Measurements from ENCODE around the gene SELPLG. TPM values are rescaled to one million over a fixed set of nuclear protein-coding genes. Genes with fewer than 3 reads are reported as not detected.
A peak's percentile ranks its signal among the peaks of the same experiment; 100 is the strongest.

Gene SELPLG
- total and polyA plus RNA-seq, 2 of the 4 experiments (the other 2 are of a cell fraction): 3.2 to 10.8 TPM

DNA sequence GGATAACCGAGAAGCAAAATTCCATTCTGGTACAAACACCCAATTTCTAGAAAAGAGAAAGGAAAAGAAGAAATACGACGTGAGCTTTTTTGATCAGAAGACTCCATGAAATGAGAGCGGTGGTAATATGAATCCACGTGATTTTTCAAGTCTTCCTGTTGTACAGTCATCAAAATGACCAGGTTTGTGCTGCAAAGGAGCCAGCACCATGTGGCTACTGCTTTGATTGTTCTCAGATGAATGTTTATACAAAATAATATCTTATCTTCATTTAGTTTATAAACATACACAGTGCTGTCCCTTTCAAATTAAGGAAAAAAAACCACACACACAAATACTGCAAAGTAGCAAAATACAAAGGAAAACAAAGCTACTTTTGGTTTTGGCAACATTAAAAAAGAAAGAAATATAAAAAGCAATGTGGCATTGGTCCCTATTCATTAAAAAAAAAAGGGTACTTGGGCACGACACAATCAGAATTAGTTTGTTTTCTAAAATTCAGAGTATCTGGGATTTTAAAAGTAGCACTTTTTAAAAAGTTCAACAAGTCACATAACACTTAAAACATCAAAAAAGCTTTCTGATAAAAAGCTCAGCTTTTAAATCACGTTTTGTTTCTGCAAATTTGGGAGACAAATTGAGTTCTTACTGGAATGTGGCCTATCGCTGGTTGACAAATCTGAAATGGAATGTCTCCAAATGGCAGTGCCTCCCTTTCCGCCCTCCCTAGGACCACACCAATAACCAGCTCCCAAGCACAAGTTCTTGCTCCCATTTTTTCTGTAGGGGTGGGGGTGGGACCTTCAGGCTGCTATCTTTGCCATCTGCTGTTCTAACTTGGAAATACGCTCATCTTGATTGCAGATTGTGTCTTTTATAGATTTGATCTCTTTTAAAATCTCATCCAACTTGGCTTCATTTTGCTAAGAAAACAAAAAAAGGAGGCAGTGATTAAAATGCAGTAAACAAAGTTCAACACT is 13.2 kb upstream of the SELPLG start:
- H3K36me3 ChIP-seq (ENCODE audit: control insufficient read depth, insufficient read depth, low read length): peaks cover 57% of the 10 kb centered on the region
- H3K79me1 ChIP-seq (ENCODE audit: low read depth in 1 of 2, low read length in 2 of 2): peaks cover 55 to 76% of the 10 kb centered on the region in 2 experiments
- WGBS, 2 experiments (ENCODE audit: extremely low coverage in 2 of 2, insufficient read length in 1 of 2): no CpG with 5 or more reads among the region's 10 CpGs
- ChIA-PET POLR2A (ENCODE audit: unreplicated experiment) (no interaction called here), CTCF (interaction anchor here (0.9 to 1.2 kb wide), 2 partner anchors 18 to 224 kb away, joined by 5 to 8 read pairs; no protein-coding TSS in a partner anchor)
- no peak overlapping the region for H2BK20ac ChIP-seq (ENCODE audit: low read depth, low read length)
- no peak overlapping the region for H2AFZ ChIP-seq (replicated peaks; ENCODE audit: low read length, poor library complexity)
- no peak overlapping the region for H3K4me3 ChIP-seq (ENCODE audit: insufficient read depth, low read depth, low read length)
- H2AK9ac ChIP-seq (replicated peaks; ENCODE audit: low read depth, low read length, poor library complexity): no peak overlapping the region
- H2BK5ac ChIP-seq (ENCODE audit: low read depth, low read length, poor library complexity, severe bottlenecking): peak overlapping the region; percentile 45
- H3K4me2 ChIP-seq (ENCODE audit: low read depth, low read length): 0 out of 2 replicates have a peak overlapping the region, but pooled peaks have one; percentile 1
- peaks cover 52% of the 10 kb centered on the region for H4K20me1 ChIP-seq (ENCODE audit: insufficient read depth, low read length)
- peak overlapping the region; percentile 25; the same call in 1 of the 2 replicates for H3K27ac ChIP-seq (ENCODE audit: insufficient read depth, low read length)
- no peaks in the 10 kb centered on the region for H3K27me3 ChIP-seq (ENCODE audit: control insufficient read depth, insufficient read depth, low read length)
- peaks cover 31% of the 10 kb centered on the region for H3K4me1 ChIP-seq (ENCODE audit: control insufficient read depth, insufficient read depth, low read length)
- H2BK120ac ChIP-seq (ENCODE audit: low read depth, low read length): no peak overlapping the region
- no peak overlapping the region for H3K56ac ChIP-seq (ENCODE audit: extremely low read depth, insufficient read depth, low read length)
- no peak overlapping the region for H2BK15ac ChIP-seq (ENCODE audit: low read depth, low read length)
- DNase-seq (peak; percentile 76), ATAC-seq (ENCODE audit: low read depth) (no peak)
- peak overlapping the region; percentile 72; the same call in 1 of the 2 replicates for H3K23ac ChIP-seq (ENCODE audit: low read depth, low read length)
- BruUV-seq (replicated peaks): no TSS peak
- no peaks in the 10 kb centered on the region for H3K9me3 ChIP-seq (ENCODE audit: control insufficient read depth, insufficient read depth, low read length)
- no peak overlapping the region for H3K9ac ChIP-seq (ENCODE audit: low read depth, low read length)
- intact Hi-C loops (cut with micrococcal nuclease): loop anchor here (5.0 kb wide), 1 partner anchor 155 kb away; no protein-coding TSS in a partner anchor
- peak overlapping the region; percentile 31; the same call in 1 of the 2 replicates for H3K14ac ChIP-seq (replicated peaks; ENCODE audit: low read depth, low read length)
- no peak overlapping the region for H2AK5ac ChIP-seq (ENCODE audit: low read depth, low read length)
- dilution Hi-C loops (cut with HindIII; ENCODE audit: low sequenced_read_pairs, unreplicated experiment): no loop called here
- no peak overlapping the region for H4K91ac ChIP-seq (ENCODE audit: insufficient read depth, low read depth, low read length)
- H3K18ac ChIP-seq (ENCODE audit: low read depth, low read length): no peak overlapping the region; the same call in 1 of the 2 replicates
- H3K4ac ChIP-seq (ENCODE audit: low read depth, low read length): no peak overlapping the region
- no peak overlapping the region for H4K5ac ChIP-seq (ENCODE audit: low read depth, low read length)
- in situ Hi-C loops (cut with MboI; ENCODE audit: low sequenced_read_pairs): loop anchor here (10.0 to 25.0 kb wide), 2 partner anchors 288 to 440 kb away; partner anchors contain the start of genes ALKBH2 and UNG
- H3K9me1 ChIP-seq (ENCODE audit: insufficient read depth, low read length): peaks cover 28% of the 10 kb centered on the region
- peak overlapping the region in 1 of 2 experiments; percentile 43; a peak in 1 of 4 replicates for H4K8ac ChIP-seq (ENCODE audit: low read depth in 2 of 2, low read length in 2 of 2)
- TF ChIP-seq NFE2L2 (IDR thresholded peaks at IDR 0.05; ENCODE audit: low read depth, low read length) (no peak), ELK1 (IDR thresholded peaks at IDR 0.05; ENCODE audit: borderline replicate concordance, low read depth, low read length) (no peak), CHD1 (IDR thresholded peaks at IDR 0.05; ENCODE audit: low read depth, low read length) (no peak), CTCF (conservative IDR thresholded peaks at IDR 0.05; ENCODE audit: low read depth, low read length) (no peak), SMC3 (IDR thresholded peaks at IDR 0.05; ENCODE audit: low read depth, low read length) (peak; percentile 14; the same call in 1 of the 2 replicates), RFX5 (IDR thresholded peaks at IDR 0.05; ENCODE audit: low read depth, low read length) (no peak), FOS (IDR thresholded peaks at IDR 0.05; ENCODE audit: low read depth, low read length) (no peak), BHLHE40 (IDR thresholded peaks at IDR 0.05; ENCODE audit: low read depth, low read length) (0 out of 2 replicates have a peak, but pooled peaks have one; percentile 36), MXI1 (IDR thresholded peaks at IDR 0.05; ENCODE audit: borderline replicate concordance, low read depth, low read length) (0 out of 2 replicates have a peak, but pooled peaks have one; percentile 43), RAD21 (IDR thresholded peaks at IDR 0.05; ENCODE audit: low read length) (no peak), MAFK (IDR thresholded peaks at IDR 0.05; ENCODE audit: low read depth, low read length) (no peak), USF2 (IDR thresholded peaks at IDR 0.05; ENCODE audit: low read depth, low read length) (0 out of 2 replicates have a peak, but pooled peaks have one; percentile 17)

Measured in IMR-90 (cell line).